ENCODE measurements around the gene CEMIP. TPM values are rescaled to one million over a fixed set of nuclear protein-coding genes. Genes with fewer than 3 reads are reported as not detected.

Gene CEMIP
- total RNA-seq, 1 donor: 131 TPM

DNA sequence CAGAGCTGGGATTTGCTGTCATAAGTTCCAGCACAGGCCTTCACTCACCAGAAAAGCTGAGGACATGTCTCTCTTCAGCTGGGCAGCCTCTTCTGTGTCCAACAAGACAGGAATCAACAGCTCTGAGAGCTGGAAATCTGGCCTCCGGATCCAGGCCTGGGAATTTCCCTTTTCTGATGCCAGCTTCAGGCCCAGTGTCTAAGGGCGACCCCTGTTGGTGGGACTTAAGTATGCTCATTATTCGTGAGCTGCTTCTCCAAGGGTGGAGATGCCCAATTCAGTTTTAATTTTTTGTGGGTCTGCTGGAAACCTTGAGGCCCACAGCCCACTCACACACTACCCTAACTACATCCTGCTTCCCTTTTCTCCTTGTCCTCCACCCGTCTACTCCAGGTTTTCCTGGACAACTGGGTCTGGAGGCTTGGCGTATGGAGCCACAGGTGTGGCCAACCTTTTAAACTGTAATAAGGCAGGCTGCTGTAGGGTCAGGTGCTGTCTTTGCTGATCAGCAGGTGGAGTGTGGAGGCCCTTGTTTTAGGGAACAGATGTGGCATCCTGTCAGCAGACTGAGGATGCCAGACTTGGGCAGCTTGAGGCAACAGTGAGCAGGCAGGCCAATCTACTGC is 2.6 kb upstream of the CEMIP start:
- TF ChIP-seq, protein P1, sequence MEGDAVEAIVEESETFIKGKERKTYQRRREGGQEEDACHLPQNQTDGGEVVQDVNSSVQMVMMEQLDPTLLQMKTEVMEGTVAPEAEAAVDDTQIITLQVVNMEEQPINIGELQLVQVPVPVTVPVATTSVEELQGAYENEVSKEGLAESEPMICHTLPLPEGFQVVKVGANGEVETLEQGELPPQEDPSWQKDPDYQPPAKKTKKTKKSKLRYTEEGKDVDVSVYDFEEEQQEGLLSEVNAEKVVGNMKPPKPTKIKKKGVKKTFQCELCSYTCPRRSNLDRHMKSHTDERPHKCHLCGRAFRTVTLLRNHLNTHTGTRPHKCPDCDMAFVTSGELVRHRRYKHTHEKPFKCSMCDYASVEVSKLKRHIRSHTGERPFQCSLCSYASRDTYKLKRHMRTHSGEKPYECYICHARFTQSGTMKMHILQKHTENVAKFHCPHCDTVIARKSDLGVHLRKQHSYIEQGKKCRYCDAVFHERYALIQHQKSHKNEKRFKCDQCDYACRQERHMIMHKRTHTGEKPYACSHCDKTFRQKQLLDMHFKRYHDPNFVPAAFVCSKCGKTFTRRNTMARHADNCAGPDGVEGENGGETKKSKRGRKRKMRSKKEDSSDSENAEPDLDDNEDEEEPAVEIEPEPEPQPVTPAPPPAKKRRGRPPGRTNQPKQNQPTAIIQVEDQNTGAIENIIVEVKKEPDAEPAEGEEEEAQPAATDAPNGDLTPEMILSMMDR (IDR thresholded peaks at IDR 0.05; ENCODE audit: insufficient read depth, low read depth, low read length): peak; percentile 83
- no peak overlapping the region for H3K4me3 ChIP-seq (ENCODE audit: low read depth, low read length)
- peak; percentile 83 for DNase-seq (ENCODE audit: low read depth)

DNA sequence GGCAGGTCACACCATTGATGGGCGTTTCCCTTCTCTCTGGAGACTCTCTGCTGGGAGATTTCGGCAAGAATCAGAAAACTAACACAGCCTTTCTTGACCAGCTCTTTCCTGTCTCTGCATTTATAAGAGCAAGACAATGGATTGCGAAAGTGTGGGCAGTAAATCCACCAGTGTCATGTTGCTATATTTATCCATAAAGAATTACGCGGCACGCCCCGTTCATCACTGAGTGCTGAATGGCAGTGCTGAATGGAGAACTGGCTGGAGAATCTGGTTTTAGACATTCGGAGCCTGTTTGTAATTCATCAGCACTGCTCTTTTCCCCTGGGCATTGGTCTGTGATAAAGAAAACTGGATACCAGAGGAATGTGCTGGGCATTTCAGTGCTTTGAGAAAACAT is 2.0 kb upstream of the CEMIP start:
- H3K4me3 ChIP-seq (ENCODE audit: low read depth, low read length): no peak overlapping the region
- TF ChIP-seq, protein P1 (IDR thresholded peaks at IDR 0.05; ENCODE audit: insufficient read depth, low read depth, low read length): no peak
- peak; percentile 65 for DNase-seq (ENCODE audit: low read depth)

DNA sequence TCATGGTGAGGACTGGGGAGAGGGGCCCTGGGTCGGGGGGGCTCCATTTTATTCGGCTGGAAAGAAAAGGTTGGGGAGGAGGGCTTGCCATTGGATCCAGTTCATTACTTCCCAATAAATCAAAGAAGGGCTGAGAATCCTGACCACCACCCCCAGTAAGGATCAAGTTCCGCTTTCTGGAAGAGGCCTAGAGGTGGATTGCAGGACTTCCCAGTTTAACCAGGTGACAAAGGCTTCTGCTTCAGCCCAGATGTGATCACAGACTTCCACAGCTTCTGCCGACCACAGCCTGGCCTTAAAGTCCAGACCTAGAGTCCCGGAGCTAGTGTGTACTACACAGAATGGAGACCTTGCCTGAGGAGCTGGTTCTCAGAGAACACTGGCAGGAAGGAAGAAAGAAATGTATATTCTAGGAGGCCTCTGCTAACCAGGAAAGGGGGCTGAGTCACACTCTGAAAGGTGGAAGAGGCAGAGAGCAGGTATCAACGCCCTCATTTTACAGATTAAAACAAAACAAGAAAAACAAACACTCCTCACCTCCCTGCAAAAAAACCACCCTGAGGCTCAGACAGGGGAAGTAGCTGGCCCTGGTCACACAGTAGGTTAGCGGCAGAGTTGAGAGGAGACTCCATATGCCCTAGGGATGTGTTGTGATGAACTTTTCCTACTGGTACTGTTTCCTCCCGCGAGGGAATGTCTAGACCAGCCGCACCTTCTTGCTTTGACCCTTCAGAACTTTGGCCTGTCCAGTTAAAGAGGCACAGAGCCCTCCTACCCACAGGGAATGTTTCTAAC is 1.1 kb upstream of the CEMIP start:
- DNase-seq (ENCODE audit: low read depth): no peak
- TF ChIP-seq, protein P1 (IDR thresholded peaks at IDR 0.05; ENCODE audit: insufficient read depth, low read depth, low read length): no peak
- no peak overlapping the region for H3K4me3 ChIP-seq (ENCODE audit: low read depth, low read length)

DNA sequence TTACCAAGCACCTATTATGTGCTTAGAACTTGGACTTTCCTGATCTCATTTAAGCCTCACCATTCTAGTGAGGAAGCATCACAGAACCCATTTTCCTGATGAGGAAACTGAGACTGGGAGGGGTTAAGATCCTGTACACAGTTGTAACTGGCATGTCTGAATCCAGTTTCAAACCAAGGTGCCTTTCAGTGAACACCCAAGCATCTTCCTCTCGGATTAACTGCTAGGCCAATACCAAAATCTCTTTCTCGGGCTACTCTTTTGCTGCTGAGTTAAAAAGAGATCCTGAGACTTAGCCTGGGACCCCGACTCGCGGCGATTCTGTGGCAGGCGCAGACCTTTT is 578 bp upstream of the CEMIP start:
- no peak overlapping the region for H3K4me3 ChIP-seq (ENCODE audit: low read depth, low read length)
- TF ChIP-seq, protein P1 (IDR thresholded peaks at IDR 0.05; ENCODE audit: insufficient read depth, low read depth, low read length): no peak
- DNase-seq (ENCODE audit: low read depth): no peak

DNA sequence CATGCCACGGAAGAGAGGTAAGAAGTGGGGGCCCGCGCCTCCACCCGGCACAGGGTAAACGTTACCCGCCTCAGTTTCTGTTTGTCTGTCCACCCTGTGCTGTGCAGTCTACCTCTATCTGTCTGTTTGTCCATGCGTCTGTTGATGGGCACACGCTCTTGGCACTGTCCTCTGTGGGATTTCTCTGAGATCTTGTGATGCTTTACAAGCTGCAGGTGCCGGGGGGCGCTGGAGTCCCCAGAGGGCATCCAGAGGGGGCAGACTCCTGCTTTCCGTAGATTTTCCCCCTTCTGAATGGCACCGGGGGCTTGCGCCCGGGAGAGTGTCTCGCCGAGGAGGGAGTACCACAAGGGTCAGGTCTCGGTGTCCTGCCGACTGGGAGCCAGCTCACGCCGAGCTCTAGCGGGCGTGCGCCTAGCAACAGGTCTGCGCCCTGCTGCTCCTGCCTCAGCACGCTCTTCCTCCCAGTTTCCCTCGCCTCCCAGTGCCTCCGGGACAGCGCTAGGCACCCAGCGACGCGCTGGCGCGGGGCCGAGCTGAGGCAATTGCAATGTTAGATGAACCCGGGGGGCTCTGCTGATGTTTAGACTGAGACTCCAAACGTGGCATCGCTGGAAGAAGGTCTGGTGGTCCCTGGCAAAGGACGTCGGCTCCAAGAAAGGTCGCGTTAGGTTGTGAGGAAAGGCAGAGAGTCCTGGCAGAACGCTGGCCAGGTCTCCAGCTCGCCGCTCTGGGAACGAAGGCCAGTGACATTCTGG is 667 bp downstream of the CEMIP start:
- TF ChIP-seq, protein P1 (IDR thresholded peaks at IDR 0.05; ENCODE audit: insufficient read depth, low read depth, low read length): no peak
- DNase-seq (ENCODE audit: low read depth): peak; percentile 56
- peak overlapping the region; percentile 59 for H3K4me3 ChIP-seq (ENCODE audit: low read depth, low read length)

DNA sequence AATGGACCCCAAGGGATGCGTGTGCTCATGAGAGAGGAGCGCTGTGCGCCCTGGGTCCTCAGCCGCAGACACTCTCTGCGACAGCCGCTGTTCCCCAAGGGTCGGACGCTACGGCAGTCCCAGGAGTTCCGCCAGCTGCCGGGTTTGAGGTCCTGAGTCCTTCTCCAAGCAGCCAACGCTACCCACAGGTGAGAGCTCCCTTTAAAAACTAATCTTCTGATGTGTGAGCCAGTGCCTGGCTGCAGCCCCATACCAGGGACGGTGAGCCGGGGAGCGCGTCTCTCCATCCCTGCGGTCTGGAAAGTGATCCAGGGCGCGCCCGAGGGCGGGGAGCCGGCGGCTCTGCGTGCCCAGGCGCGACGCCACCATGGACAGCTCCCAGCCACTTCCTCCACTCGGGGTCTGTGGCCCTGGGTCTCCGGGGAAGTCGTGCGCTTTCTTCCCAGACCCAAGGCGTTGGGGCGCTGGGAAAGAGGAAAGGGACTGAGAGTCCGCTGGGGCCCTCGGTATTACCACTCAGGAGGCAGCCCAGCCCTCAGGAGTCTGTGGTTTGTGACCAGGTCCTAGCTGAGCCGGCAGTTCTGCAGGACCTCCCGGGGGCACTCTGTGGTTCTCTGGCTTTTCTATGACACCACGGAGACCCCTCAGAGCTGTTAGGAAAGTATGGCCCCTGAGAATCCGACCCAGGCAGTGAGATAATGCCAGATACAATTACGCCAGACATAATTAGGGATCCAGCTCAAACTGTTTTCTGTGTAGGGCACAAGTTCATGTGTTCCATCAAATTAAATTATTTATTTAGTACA is 1.4 kb downstream of the CEMIP start:
- peak; percentile 73 for DNase-seq (ENCODE audit: low read depth)

More for the DNA sequence above, 1.4 kb downstream of the CEMIP start:
- H3K4me3 ChIP-seq (ENCODE audit: low read depth, low read length): peak overlapping the region; percentile 59
- TF ChIP-seq, protein P1 (IDR thresholded peaks at IDR 0.05; ENCODE audit: insufficient read depth, low read depth, low read length): peak; percentile 0
